HG03521 (cell line): ENCODE data around the gene ECSIT.

Experiments
- ATAC-seq: cut with Tn5 transposase; IDR thresholded peaks from one replicate; pipeline ENCODE4 v1.9.1; 2021; ENCODE audit warnings: mild to moderate bottlenecking, moderate library complexity; ENCODE audit not compliant: unreplicated experiment

Gene ECSIT

DNA sequence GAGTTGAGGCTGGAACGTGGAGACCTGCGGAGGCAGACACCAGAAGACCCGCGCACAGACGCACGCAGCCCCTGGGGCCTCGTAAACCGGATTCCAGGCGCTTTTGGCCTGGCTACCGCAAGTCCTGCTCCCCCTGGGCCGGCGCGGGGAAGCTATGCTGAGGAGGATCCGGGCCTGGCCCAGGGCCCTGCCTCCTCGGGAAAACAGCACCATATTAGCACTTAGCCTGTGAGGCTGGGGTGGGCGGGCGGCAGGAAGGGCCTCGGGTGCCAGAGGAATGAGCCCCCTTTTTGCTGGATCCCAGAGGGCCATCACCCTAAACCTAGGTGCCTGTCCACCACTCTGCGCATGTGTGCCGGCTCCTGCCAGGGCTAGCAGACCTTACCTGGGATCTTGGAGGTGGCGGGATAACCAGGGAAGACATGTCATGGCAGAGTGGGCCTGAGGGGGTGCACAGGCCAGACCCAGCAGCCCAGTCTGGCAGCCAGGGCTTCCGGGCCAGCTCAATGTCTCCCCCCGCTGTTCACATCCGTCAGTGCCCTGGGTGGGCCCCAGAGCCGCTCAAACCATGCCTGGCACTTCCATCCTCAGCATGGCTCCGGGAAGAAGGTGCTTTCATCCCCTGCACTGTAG is 22.8 kb upstream of the ECSIT start:
- no peak for ATAC-seq

DNA sequence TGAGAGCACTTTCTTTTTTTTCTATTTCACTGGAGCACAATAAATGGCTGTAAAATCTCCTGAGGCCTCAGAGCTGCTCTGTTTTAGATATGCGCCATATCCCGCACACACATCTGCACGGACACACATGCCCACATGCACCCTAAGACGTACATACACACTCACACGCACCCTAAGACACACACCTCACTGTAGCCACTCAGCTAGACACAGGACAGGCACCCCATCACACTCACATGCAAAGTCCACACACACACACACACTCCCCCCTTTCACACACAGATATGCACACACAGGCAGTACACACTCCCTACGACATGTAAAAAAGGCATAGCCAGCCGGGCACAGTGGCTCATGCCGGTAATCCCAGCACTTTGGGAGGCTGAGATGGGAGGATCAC is 21.3 kb upstream of the ECSIT start:
- ATAC-seq: no peak

DNA sequence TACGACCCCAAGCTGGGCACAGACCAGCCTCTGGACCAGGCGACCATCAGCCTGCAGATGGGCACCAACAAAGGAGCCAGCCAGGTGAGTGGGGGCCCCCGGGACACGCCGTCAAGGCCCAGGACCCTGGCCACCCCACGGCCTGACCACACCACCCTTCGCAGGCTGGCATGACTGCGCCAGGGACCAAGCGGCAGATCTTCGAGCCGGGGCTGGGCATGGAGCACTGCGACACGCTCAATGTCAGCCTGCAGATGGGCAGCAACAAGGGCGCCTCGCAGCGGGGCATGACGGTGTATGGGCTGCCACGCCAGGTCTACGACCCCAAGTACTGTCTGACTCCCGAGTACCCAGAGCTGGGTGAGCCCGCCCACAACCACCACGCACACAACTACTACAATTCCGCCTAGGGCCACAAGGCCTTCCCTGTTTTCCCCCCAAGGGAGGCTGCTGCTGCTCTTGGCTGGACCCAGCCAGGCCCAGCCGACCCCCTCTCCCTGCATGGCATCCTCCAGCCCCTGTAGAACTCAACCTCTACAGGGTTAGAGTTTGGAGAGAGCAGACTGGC is 20.5 kb upstream of the ECSIT start:
- ATAC-seq: no peak

DNA sequence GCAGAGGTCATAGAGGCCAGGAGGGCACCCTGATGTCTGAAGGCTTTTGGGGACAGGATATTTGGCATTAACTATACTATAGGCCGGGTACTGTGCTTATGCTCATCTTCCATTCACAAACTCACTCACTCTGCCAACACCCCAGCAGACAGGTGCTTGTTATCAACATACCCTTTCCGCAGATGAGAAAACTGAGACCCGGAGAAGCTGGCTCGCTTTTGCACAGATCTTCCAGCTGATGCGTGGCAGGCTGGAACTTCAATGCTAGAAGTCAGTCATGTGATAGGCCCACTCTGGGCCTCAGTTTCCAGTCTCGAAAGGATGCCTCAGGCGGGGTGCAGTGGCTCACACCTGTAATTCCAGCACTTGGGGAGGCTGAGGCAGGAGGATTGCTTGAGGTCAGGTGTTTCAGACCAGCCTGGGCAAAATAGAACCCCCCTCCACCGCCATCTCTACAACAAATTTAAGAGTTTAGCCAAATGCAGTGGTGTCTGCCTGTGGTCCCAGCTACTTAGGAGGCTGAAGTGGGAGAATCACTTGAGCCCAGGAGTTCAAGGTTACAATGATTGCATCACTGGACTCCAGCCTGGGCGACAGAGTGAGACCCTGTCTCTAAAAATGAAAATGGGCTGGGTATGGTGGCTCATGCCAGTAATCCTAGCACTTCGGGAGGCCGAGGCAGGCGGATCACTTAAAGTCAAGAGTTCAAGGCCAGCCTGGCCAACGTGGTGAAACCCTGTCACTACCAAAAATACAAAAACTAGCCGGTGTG is 19.2 kb upstream of the ECSIT start:
- ATAC-seq: no peak

DNA sequence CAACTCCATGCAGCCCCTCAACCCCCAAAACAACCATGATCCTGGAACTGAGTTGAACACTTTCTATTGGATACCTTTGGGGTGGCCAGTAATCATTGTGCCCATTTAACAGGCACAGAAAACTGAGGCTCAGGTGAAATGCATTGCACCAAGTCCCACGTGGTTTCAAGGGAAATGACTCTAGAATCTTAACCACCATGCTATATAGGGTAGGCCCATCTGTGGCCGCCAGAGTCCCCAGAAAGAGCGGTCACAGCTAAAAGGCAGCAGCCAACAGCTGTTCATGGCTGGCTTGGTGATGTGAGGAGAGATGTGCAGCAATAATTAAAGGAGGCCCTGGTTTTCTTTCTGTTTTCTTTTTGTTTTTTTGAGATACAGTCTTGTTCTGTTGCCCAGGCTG is 12.3 kb upstream of the ECSIT start:
- no peak for ATAC-seq

DNA sequence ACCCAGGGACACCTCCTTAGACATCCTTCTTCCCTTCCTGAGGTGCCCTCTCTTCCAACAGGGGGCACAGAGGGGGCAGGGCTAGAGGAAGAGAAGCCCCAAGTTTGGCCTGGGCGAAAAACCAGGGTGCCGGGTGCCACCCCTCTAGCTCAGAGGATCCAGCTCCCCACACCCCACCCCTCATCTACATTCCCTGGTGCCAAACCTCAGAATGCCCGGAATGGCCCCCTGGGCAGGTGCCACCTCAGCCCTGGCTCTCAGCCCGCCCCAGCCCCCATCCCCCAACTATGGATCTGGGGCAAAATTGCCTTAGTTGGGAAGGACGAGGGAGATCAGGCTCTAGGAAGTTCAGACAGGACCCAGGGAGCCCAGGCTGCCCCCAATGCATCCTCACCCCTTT is 11.7 kb upstream of the ECSIT start:
- ATAC-seq: no peak

DNA sequence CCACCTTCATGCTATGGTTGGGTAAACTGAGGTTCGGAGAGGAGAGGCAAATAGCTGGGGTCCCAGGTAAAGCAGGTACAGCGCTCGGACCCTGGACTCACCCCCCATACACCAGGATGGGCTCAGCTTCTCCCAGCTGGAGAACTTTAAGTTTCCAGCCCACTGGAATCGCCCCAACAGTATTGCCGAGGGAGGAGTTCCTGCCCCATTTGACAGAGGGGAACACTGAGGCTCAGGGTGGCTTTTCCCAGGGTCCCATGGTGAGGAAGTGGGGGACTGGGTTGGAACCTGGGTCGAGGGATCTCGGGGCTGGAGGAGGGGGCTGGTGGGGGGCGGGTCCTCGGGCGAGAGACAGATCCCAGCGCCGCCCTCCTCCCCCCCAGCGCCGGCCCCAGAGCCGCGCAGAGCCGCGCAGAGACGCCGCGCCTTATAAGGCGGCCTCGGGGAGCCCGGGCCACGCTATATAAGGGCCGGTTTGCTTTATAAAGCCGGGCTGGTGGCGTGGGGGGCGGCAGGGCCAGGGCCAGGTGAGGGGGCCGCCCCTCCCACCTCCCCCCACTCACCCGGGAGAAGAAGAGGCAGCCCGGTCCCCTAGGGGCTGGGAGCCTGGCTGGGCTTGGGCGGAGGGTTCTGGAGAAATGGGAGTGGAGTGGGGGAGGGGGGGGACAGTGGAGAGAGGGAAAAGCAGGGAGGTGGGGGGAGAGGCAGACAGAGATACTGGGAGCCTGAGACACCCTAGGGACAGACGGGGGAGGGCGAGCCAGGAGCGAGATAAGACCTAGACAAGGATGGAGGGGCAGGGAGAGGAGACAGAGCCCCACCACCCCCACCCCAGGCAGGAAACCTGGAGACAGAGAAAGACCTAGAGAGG is 10.8 kb upstream of the ECSIT start:
- ATAC-seq: no peak

DNA sequence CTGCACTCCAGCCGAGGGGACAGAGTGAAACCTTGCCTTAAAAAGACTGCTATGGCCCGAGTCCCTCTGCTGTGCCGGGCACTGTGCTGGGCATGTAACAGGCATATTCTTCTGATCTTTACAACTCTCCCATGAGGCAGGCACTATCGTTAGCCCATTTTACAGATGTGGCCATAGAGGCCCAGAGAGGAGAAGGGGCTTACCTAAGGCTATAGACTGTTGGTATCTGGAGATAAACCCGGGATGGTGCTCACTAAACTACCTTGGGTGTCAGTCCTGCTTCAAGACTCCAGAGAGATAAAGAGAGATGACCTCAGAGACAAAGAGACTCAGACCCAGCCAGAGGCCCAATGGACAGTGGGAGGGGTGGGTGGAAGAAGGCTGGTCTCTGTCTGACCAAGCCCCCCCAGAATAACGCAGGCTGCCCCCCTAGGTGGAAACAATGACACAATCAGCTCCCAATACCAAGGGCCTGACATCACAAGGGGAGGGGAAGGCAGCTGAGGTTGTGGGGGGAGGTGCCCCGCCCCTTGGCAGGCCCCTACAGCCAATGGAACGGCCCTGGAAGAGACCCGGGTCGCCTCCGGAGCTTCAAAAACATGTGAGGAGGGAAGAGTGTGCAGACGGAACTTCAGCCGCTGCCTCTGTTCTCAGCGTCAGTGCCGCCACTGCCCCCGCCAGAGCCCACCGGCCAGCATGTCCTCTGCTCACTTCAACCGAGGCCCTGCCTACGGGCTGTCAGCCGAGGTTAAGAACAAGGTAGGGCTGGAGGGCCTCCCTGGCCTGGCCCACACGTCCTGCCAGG is 9.5 kb upstream of the ECSIT start, which contains the start of gene CNN1:
CNN1 (plus strand) TSS at position 620 of the 805 bp plus-strand sequence; CDS start at position 697, 77 bp downstream.
- ATAC-seq: no peak

DNA sequence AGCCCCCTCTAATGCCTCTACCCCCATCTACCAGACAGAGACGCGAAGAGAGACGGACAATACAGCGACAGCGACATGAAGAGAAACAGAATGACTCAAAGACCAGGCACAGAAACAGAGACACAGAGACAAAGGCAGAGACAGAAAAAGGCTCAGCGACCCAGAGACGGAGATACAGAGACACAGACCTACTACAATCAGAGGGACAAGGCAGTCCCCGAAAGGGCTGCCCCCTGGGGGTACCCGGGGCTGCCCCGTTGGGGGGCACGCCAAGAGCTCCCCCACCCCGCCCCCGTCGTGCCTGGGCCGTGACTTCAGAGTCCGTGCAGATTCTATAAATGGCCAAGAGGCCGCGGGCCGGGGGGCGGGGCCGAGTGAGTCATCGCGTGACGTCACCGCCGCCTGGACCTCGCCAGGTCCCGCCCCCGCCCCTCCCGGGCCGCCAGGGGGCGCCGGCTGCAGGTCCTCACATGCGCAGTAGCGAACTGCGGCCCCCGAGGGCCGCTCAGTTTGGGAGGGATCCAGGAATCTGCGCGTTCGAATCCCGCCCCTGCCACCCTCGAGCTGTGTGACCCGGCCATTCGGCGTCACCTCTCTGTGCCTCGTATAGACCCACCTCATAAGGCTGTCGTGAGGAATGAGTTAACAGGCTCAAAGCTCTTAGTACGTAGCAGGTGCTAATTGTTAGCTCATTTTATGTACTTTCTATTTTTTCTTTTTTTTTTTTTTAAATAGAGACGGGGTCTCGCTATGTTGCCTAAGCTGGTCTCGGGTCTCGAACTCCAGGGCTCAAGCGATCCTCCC is 7.1 kb upstream of the ECSIT start:
- no peak for ATAC-seq

DNA sequence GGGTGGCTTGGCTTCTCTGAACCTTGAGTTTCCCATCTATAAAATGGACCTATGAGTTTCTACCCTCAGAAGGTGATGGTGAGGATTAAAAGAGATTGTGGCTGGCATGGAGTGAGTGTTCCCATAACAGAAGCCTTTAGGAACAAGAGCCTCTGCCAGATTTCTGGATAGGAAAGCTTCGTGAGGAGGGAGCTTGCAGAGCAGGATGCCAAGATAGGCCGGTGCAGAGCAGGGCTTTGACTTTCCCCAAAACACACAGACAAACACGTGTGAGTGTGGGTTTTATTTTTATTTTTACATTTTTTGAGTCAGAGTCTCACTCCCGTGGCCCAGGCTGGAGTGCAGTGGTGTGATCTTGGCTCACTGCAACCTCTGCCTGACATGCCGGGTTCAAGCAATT is 6.0 kb upstream of the ECSIT start:
- ATAC-seq: no peak

DNA sequence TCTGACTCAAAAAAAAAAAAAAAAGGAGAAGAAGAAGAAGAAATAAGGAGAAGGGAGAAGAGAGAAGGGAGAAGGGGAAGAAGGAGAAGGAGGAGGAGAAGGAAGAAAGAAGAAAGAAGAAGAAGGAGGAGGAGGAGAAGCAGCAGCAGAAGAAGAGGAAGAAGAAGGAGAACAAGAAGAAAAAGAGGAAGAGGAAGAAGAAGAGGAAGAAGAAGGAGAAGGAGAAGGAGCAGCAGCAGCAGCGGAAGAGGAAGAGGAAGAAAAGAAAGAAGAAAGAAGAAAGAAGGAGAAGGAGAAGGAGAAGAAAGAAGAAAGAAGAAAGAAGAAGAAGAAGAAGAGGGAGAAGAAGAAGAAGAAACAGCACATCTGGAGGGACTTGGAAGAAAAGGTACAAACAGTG is 5.6 kb upstream of the ECSIT start:
- ATAC-seq: no peak

DNA sequence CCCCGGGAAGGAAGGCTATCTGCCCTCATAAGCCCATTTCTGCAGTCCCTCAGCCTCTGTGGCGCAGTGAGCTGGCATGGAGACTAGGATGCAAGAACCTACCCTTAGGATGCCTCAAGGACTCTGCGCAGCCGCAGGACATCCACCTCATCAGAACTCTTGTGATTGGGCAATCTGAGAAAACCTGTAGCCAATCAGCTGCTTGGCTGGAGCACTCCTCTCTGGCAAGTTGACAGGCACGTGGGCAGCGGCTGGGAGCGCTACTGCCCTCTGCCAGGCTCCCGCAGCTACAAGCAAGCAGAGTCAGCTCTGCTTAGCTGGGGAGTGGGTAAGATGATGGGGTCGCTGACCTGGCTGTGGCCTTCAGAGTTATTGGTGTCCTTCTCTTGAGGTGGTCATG is 1.5 kb upstream of the ECSIT start:
- ATAC-seq: no peak

DNA sequence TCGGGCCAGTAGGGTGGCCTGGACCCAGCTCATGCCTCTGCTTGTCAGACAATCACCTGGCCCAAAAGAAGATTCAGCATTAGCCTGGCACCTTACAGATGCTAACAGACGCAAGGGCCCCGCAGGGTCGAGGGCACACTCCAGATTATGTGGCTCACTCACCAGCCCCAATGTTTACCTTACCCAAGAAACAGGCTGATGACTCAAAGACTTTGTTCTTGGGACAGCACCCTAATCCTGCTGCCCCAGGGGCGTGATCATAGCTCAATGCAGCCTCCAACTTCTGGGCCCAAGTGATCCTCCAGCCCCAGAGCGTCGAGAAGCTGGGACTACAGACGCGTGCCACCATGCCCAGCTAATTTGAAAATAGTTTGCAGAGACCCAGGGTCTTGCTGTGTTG is 9.8 kb downstream of the ECSIT start:
- no peak for ATAC-seq

DNA sequence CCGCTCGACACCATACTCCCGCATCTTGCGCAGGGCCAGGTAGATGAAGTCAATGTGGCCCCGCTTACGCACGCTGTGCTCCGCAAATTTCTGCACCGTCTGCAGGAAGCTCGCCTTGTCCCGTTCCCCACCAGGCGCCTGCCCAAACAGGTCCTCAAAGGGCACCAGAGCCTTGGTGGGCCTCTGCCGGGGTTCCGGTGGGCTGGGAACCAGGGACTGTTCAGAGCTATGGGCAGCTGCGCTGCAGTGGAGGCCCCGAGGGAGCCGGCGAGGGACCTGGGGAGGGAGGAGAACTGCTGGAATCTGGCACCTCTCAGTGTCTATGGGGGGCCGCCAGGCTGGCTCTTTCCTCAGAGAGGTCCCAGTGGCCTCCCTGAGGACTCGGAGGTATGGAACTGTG is 15.0 kb downstream of the ECSIT start:
- no peak for ATAC-seq

DNA sequence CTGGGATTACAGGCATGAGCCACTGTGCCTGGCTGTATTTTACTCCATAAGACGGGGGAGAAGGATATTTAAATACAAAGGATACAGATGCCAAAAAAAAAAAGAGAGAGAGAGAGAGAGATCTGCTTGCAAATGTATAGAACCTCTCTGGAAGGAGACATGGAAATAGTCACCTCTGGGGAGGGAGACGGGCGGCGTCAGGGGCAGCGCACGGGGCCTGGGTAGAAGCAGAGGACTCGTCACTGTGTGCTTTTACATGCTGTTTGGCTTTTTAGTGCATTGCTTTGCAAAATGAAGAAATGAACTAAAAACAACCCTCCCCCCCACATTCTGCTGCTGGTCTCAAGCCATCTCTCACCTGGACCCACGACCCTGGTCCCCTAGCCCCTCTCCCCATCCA is 18.5 kb downstream of the ECSIT start:
- no peak for ATAC-seq

DNA sequence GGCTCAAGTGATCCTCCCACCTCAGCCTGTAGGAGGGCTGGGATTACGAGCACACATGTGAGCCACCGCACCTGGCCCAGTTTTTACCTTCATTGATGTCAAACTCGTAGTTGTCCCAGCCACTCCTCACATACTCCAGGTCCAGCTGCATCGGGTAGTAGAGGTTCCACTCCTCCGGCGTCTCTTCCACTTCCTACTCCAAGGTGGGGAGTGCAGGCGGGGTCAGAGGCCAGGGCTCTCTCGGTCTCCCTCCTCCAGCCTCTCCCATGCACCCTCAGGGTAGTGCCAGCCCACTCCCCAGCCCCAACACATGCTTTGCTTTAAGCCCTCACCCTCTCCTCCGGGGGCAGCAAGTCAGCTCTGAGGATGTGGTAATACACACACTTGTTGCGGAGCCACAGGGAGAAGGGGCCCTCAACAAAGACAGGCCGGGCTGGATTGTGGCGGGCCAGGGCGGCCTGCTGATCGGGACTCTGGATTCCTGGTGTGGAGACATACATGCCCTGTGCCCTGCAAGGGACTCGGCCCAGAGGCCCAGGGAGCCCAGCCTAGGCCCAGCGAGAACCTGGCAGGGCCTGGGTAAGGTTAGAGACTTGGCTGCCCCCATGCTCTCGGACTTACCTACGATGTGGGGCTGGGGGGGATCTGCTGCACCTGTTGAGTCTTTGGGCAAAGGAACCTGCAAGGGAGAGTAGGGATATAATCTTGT is 21.4 kb downstream of the ECSIT start:
- no peak for ATAC-seq

DNA sequence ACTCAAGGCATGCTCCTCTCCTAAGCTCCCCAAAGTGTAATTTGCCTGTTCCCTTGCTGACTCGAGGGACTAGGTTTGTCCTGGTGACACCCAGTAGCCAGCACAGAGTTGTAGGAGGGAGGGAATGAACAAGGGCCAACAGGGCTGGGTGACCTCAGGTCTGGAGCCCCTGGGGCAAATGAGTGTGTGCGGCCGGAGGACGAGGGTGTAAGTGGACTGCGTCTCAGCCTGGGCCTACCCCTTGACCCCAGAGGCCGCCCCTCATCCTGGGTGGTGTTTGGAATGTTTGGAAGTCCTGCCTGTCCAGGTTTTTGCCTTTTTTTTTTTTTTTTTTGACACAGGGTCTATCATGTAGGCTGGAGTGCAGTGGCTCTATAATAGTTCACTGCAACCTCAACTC is 22.0 kb downstream of the ECSIT start:
- ATAC-seq: no peak

DNA sequence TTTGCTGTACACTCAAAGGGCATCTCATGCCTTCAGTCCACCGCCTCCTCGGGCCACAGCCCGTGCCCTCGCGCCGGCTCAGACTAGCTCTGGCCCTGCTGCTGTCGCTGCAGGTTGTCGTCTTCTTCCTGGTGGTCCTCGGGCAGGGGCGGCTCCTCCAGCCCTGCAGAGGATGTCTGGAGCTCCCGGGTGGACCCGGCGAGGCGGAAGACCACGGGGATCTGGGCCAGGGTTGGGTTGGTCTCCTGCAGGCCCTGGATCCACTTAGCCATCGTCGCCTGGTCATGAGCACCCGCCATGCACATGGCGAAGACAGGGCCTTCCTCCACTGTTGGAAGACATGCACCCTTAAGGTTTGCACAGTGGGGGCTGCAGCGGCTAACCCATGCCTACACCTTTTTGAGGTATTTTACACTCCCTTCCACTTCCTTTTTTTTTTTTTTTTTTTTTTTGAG is 22.8 kb downstream of the ECSIT start:
- peak; percentile 23 for ATAC-seq

DNA sequence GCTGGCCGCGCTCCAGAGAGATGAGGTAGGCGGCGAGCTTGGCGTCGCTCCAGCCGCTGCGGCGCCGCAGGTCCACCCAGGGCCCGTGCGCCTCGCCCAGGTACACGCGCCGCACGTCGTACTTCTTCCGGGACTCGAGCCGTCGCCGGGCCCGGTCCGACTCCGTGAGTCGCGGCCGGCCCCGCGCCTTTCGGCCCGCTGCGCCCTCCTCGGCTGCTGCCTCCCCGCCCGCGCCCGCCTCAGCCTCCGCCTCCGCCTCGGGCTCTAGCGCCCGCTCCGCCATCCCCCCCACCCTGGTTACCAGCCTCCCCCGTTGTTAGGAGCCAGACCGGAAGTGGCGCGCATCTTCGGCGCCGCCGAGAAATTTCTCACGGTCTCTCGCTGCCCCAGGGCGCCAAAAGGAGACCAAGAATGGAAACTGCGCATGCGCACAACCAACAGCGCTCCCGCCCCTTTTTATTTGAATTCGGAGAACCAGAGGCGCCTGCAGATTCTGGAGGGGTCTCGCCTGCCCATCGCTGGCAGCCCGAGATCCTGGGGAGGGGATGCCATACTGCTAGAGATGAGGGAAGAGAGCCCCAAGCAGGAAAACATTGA is 23.3 kb downstream of the ECSIT start, which contains the start of gene ZNF653:
ZNF653 (minus strand) TSS at position 336 of the 597 bp plus-strand sequence; CDS start at position 283, 53 bp downstream.
- peak; percentile 41 for ATAC-seq
